Lower leg skin (tissue), 3 donors: Measurements from ENCODE around the gene FBXO17.

ENCODE experiments used
- POLR2A ChIP-seq, 2 donors: fragments of 450-650 bp; IDR thresholded peaks; one replicate each; pipeline ENCODE4 v1.6.1; 2016 to 2017; ENCODE audit warnings: antibody characterized with exemption in 2 of 2, mild to moderate bottlenecking in 1 of 2, moderate library complexity in 1 of 2
- TF ChIP-seq, protein P1 (sequence below), 3 donors: fragments of 450-650 bp; IDR thresholded peaks; one replicate each; pipeline ENCODE4 v1.5.1; 2016; ENCODE audit warnings: antibody characterized with exemption in 3 of 3, mild to moderate bottlenecking in 3 of 3, moderate library complexity in 2 of 3

DNA sequence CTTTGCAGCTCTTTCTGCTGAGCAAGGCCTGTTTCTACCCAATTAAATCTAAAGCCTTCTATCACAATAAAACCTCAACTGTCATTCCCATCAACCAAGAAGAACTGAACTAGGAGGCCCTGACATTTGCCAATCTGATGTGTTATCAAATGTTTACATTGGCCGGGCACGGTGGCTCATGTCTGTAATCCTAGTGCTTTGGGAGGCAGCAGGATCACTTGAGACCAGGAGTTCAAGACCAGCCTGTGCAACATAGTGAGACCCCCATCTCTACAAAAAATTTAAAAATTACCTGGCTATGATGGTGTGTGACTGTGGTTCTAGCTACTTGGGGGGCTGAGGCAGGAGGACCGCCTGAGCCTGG lies 2.8 kb upstream of the FBXO17 start:
- TF ChIP-seq, protein P1, sequence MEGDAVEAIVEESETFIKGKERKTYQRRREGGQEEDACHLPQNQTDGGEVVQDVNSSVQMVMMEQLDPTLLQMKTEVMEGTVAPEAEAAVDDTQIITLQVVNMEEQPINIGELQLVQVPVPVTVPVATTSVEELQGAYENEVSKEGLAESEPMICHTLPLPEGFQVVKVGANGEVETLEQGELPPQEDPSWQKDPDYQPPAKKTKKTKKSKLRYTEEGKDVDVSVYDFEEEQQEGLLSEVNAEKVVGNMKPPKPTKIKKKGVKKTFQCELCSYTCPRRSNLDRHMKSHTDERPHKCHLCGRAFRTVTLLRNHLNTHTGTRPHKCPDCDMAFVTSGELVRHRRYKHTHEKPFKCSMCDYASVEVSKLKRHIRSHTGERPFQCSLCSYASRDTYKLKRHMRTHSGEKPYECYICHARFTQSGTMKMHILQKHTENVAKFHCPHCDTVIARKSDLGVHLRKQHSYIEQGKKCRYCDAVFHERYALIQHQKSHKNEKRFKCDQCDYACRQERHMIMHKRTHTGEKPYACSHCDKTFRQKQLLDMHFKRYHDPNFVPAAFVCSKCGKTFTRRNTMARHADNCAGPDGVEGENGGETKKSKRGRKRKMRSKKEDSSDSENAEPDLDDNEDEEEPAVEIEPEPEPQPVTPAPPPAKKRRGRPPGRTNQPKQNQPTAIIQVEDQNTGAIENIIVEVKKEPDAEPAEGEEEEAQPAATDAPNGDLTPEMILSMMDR (IDR thresholded peaks at IDR 0.05): no peak
- TF ChIP-seq POLR2A (IDR thresholded peaks at IDR 0.05): no peak
